ENCODE data around the gene ANAPC16.
"Not testable (repeated sequence)": the region's sequence is repeated elsewhere in the genome, so short reads cannot be mapped to it uniquely, and the experiment has no call there.

The ANAPC16 gene

DNA sequence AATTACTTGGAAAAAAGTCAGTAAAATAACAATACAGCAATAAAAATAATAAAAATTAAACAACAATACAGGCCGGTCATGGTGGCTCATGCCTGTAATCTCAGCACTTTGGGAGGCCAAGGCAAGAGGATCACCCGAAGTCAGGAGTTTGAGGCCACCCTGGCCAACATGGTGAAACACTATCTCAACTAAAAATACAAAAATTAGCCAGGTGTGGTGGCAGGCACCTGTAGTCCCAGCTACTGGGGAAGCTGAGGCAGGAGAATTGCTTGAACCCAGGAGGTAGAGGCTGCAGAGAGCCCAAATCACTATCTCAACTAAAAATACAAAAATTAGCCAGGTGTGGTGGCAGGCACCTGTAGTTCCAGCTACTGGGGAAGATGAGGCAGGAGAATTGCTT lies 4.0 kb upstream of the ANAPC16 start:
- DNase-seq (ENCODE audit: low read depth in 2 of 2) = not testable (repeated sequence)

DNA sequence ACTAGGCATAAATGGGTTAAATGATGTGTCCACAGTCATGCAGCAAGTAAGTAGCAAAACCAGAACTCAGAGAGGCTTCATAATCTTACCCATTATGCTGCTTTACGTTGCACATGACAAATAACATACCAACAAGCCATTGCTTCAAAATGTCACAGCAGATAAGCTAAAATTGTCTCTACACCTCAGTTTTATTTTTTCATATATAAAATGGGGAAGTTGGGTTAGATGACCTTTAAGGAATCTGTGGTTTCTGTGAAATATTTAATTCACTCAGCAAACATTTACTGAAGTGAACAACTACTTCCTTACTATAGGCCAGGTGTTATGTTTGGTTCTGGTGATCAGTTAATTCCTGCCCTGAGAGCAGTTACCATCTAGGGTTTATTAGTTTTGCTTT lies 2.5 kb downstream of the ANAPC16 start:
- DNase-seq (ENCODE audit: low read depth in 2 of 2) = no peak

DNA sequence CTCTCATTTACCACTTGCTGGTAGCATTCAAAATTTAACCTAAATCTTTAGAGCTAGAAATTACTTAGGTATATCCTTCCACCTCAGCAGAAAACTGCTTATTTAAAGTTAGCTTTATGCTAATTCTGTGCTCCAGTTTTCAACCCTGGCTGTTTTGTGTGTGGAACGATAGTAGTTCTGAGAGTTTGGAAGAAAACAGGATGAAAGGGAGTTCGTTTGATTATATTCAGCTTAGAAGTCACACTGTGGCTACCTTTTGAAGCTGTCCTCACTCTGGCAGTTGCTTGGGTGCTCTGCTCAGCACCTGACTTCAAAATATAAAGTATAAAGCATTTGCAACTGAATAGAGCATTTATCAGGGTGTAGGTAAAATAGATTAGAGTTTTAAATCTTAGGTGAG lies 2.9 kb downstream of the ANAPC16 start:
- DNase-seq (ENCODE audit: low read depth in 2 of 2) = no peak

DNA sequence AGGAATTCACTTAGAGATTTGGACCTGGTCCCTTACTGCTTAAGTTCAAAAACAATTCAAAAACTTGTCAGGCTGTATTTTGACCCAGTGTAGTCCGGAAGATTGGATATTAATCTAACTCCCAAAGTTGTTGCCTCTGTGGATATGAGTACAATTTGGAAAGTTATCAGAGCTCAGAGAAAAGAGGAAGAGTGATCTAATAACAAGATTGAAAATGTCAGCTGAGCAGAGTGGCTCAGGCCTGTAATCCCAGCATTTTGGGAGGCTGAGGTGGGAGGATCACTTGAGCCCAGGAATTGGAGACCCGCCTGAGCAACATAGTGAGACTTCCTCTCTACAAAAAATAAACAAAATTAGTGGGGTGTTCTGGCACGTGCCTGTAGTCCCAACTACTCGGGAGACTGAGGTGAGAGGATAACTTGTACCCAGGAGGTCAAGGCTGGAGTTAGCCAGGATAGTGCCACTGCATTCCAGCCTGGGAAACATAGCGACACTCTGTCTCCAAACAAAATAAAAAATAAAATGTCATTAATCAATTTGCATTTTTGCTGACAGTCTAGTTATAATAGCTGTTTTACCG lies 3.5 kb downstream of the ANAPC16 start:
- DNase-seq (ENCODE audit: low read depth in 2 of 2) = no peak

DNA sequence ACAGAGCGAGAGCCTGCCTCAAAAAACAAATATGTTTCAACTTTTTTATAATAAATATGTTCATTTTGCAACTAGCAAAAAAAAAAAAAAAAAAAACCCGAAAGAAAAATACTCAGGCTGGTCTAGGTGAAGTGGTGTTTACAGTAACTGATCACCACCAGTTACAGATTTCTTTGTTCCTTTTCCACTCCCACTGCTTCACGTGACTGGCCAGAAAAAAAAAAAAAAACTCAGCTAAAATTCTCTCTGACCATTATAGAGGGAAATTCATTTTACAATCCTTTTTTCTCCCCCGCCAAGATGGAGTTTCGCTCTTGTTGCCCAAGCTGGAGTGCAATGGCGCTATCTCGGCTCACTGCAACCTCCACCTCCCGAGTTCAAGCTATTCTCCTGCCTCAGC lies 4.8 kb downstream of the ANAPC16 start:
- DNase-seq (ENCODE audit: low read depth in 2 of 2) = no peak

DNA sequence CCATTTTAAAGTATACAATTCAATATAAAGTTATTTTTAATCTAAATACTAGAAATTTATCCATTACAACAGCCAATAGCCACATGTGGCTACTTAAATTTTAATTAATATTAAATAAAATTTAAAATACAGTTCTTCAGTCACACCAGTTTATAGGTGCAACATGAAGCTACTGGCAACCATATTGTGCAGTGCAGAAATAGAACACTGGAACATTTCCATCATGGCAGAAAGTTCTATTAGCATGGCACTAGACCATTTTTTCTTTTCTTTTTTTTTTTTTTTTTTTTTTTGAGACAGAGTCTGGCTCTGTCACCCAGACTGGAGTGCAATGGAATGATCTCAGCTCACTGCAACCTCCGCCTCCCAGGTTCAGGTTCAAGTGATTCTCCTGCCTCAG lies 5.5 kb downstream of the ANAPC16 start:
- DNase-seq (ENCODE audit: low read depth in 2 of 2) = no peak

DNA sequence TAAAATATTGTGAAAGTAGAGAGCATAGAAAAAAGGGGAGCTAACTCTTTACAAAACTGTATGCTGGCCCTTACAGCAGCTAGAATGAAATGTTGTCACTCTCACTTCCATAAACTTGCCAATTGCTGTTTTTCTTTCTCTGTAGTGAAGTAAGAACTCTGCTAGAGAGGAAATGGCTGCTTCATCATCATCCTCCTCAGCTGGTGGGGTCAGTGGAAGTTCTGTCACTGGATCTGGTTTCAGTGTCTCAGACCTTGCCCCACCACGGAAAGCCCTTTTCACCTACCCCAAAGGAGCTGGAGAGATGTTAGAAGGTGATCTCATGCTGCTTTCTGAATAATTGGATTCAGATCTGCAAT lies 7.9 kb downstream of the ANAPC16 start:
- no peak for DNase-seq (ENCODE audit: low read depth in 2 of 2)

DNA sequence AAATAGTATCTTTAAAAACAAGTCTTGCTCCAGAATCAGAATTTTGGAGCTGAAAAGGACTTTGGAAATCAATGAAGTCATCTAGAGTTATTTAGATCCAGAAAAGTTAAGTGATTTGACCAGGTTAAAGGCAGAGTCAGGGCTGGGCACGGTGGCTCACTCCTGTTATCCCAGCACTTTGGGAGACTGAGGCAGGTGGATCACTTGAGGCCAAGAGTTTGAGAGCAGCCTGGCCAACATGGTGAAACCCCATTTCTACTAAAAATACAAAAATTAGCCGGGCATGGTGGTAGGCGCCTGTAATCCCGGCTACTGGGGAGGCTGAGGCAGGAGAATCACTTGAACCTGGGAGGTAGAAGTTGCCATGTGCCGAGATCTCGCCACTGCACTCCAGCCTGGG lies 8.4 kb downstream of the ANAPC16 start:
- DNase-seq (ENCODE audit: low read depth in 2 of 2) = not testable (repeated sequence)

DNA sequence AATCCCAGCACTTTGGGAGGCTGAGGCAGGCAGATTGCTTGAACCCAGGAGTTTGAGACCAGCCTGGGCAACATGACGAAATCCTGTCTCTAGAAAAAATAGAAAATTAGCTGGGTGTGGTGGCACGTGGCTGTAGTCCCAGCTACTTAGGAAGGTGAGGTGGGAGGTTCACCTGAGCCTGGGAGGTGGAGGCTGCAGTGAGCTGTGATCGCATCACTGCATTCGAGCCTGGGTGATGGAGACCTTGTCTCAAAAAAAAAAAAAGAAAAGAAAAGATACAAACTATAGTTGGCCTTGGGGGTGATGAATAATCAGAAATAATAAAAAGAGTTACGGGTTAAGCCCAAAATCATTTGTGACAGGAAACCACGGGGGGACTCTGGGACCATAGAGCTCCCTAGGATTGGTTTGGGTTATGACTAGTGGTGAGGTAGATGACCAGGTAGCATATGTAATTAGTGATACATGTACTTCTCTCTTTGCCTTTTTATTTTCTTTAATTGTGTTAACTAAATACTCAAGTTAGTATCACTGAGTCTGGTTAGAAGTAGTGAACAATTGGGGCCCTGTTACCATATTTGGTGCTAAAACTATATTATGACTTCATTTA lies 10.7 kb downstream of the ANAPC16 start:
- no peak for DNase-seq (ENCODE audit: low read depth in 2 of 2)

DNA sequence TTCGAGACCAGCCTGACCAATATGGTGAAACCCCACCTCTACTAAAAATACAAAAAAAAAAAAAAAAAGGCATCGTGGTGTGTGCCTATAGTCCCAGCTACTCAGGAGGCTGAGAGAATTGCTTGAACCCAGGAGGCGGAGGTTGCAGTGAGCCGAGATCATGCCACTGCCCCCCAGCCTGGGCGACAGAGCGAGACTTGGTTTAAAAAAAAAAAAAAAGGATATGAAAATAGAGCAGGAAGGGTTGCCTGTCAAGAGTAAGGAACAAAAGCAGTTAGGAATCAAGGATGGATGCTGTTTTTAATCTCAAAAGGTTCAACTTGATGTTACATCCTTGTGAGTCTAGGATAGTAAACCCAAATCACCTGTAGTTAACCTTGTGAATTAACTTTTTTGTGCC lies 12.0 kb downstream of the ANAPC16 start:
- DNase-seq (ENCODE audit: low read depth in 2 of 2) = no peak

DNA sequence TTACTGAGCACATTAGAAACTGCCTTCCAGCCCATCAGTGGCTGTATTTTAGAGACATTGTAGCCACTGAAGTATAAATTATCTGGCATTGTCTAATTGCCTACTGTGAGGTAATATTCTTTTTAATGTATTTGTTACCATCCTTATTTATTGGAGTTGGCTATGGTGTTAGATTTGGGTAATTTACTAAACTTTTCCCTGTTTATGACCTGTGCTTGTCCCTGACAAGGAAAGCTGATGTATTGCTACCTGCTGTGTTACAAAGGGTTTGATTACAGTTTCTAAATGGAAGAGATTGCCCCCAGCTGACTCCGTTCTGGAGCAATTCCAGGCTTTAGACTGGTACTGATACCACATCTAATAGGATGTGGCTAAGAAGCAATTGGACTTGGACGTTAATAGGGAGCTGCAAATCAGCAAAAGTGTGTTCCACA lies 12.5 kb downstream of the ANAPC16 start:
- no peak for DNase-seq (ENCODE audit: low read depth in 2 of 2)

DNA sequence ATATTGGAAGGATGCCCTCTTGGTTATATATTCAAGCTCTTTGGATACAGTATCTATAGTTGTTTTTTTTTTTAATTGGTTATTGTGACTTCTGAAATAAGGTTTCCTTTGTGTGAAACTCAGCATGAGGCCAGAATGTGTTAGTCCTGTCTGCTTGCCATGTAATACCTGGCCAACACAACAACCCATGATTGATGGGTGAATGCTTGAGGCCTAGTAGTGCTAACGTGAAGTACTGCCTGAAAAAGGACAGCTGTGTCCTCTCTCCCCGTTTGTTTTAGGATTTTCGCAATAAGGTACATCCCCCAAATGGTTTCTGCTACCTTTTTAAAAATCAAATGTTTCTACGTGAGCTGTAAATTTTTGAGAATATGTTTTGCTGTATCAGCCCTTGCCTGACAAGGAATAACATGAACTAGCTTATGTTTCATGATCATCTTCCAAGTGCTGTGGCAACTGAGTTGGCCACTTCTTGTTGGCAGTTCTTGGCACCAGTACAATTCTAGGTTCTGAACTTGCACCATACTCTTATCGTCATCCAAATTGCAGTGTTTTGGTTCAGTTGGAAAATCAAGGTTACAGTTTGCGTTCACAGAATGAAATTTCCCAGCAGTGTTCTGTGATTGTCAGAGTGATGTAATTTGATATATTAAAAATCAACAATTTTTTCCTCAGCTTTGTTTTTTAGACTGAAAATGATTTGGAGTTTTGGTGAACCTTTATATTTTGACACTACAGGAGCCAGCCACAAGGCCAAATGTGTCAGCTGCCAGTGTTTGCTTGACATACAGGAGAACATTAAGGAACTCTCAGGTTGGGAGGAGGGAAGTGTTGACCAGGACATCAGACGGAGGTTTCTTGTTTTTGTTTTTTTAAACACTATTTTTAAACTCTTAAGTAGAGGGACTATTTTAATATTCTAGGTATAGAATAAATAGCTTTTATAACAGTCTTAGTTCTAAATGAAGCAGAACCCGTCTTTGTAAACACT lies 13.7 kb downstream of the ANAPC16 start:
- DNase-seq (ENCODE audit: low read depth in 2 of 2) = no peak

DNA sequence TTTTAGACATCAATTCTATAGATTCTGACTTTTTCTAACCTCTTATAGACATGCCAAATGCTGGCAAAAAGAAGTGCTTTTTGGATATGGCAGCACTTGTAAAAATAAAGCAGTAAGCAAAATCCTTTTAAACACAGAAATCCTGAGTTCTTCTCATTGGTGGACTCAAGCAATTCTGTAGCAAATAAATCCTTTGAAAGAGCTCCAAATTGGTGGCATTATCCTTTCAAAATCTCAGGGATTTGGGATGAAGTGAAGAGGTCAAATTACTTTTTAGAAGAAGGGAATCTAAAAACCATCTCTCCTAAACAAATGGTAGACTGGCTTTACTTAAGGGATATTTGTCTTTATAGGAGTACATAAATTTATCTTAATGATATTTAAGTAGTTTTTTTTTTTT lies 17.8 kb downstream of the ANAPC16 start:
- no peak for DNase-seq (ENCODE audit: low read depth in 2 of 2)

DNA sequence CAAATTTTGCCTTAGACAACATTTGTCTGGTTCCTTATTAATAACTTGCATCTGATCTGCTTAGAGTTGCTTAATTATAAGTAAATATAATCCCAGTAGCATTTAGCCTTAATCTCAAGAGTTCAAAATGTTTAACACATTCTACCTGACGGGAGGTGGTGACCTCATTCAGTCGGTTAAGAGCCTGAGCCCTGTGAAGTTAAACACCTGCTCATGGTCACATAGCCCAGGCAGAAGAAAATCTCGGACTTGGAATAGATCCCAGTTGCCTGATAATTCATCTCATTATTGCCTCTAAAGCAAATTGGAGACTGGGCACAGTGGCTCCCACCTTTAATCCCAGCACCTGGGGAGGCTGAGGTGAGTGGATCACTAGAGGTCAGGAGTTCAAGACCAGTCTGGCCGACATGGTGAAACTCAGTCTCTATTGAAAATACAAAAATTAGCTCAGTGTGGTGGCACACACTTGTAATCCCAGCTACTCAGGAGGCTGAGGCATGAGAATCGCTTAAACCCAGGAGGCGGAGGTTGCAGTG lies 18.8 kb downstream of the ANAPC16 start:
- DNase-seq (ENCODE audit: low read depth in 2 of 2) = no peak

DNA sequence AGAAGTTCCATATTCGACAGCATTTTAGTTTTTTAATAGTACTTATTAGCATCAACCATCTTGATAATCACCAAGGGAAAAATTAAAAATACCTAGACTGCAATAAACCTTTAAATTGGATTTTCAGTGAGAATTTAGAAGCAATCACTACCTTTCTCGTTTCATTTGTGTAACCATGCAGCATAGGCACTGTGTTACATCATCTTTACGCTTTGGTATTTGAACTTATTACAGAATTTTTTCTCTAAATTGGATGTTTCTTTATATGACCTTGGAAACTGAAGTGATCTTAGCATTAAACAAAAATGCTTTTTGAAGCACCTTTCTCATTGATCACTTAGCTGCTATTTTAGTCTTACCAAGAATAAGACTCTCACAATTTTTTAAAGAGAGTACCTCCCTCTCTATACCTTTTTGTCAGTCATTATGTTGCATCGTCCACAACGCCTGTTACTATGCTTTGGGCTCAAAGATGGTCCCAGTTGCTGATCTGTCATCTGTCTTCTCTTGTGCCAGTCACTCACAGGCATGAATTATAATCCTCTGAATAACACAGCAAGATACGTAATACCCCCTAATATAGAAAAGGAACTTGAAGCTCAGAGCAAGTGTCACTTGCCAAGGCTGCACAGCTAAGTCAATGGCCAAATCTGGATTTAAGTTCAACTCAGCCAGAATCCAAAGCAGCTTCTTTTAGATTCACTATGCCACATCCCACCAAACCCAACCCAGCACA lies 19.9 kb downstream of the ANAPC16 start:
- DNase-seq (ENCODE audit: low read depth in 2 of 2) = no peak

DNA sequence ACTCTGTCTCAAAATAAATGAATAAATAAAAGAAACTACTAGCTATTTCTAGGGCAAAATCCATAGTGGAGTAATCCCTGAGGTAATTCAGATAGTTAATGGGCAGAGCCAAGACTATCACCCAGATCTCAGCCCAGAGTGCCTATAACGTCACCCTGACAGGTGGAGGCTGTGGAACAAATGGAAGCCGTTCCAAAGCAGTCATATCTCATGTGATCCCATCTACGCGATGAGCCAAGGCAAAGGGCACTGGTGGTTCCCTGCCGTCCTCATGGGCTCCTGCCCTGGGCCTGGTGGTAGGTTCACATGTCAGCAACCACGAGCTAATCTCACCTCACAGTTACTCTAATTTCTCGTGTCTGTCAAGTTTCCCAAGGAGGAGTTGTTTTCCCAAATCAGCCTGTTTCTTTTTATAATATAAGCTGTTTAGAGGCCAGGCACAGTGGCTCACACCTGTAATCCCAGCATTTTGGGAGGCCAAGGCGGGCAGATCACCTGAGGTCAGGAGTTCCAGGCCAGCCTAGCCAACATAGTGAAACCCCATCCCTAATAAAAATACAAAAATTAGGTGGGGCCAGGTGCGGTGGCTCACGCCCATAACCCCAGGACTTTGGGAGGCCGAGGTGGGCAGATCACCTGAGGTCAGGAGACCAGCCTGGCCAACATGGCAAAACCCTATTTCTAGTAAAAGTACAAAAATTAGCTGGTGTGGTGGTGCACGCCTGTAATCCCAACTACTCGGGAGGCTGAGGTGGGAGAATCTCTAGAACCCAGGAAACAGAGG lies 22.8 kb downstream of the ANAPC16 start:
- DNase-seq (ENCODE audit: low read depth in 2 of 2) = no peak

DNA sequence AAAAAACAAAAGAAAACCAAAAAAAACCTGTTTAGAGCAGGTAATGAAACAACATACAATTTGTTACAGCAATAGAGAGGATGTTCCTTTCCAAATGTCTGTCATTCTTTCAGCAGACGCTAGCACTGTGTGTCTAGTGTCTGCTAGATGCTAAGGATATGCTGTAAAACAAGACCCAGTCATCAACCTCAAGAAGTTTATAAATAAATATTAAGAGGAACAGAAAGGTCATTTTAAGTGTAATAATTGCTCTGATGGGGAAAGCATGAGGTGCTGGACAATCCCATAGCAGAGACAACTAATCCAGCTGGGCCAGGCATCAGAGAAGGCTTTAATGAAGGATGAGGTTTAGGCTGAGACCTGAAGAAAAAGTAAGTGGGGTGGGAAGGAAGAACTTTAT lies 23.6 kb downstream of the ANAPC16 start:
- DNase-seq (ENCODE audit: low read depth in 2 of 2) = no peak

DNA sequence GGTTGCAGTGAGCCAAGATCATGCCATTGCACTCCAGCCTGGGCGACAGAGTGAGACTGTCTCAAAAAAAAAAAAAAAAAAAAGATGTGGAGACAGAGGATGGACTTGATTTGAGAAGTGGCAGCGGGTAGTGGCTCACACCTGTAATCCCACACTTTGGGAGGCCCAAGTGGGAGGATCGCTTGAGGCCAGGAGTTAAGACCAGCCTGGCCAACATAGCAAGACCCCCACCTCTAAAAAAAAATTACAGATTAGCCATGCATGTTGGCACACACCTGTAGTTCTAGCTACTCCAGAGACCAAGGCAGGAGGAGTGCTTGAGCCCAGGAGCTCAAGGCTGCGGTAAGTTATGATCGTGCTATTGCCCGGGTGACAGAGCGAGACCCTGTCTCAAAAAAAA lies 24.6 kb downstream of the ANAPC16 start:
- DNase-seq (ENCODE audit: low read depth in 2 of 2) = no peak

DNA sequence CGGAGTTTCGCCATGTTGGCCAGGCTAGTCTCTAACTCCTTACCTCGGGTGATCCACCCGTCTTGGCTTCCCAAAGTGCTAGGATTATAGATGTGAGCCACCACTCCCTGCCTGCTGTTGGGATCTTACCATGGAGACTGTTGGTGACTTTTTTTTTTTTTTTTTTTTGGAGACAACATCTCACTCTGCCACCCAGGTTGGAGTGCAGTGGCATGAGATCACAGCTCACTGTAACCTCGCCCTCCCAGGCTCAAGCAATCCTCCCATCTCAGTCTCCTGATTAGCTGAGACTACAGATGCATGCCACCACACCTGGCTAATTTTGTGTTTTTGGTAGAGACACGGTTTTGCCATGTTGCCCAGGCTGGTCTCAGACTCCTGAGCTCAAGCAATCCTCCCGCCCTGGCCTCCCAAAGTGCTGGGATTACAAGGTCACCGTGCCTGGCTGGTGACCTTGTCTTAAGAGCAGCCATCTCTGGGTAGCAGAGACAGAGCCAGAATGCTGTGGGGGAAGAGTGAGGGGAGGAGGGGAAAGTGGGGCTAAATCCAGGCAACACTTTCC lies 26.0 kb downstream of the ANAPC16 start:
- DNase-seq (ENCODE audit: low read depth in 2 of 2) = no peak

DNA sequence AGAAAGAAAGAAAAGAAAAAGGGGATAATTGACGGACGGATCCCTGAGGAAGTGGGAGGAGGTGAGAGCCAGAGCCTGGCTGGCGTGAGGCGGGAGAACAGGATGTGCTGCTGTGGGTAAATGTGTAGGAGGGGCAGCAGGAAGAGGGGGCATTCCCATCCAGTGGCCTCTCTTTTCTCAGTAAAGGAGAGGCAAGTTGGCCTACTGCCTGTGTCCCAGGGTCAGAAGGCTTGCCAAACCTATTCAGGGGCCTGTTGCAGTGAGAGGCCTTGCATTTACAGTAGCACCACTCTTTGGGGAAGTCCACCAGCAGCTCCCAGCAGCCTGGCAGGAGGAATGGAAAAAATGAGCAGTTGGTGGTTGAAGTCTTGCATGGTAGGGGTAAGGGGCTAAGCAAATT lies 26.9 kb downstream of the ANAPC16 start:
- DNase-seq (ENCODE audit: low read depth in 2 of 2) = no peak
